H1 (cell line): ENCODE data around the gene GNAI1.

Experiments used
- CBX5 ChIP-seq: fragments of 300-800, 300-1000 bp; sonication (generic); IDR thresholded peaks from 2 replicates; pipeline ENCODE4 v1.7.1; 2016; ENCODE audit warnings: antibody characterized with exemption, low read length, low read depth
- GABPA ChIP-seq: IDR thresholded peaks from 2 replicates; pipeline ENCODE4 v1.6.1; 2011; ENCODE audit warnings: mild to moderate bottlenecking, low read length, moderate library complexity, borderline replicate concordance; ENCODE audit not compliant: insufficient read depth

DNA sequence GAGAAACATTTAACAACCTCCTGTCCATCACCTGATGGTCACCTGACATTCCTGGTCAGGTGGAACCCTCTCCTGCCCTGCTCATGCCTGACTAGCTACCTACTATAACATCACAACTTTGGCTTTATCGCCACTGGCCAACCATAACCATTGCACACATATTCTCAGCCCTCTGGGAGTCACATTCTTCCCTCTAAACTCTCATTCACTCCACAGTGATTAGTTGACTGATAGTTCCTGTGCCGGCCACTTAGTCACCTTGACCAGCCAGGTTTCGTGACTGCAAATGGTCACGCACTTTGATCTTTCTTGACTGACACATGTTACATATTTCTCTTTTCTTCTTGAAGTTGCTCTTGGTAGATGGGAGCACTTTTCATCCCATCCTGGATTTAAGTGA is 50.1 kb downstream of the GNAI1 start:
- TF ChIP-seq CBX5 = no peak
- TF ChIP-seq GABPA = no peak
